ENCODE measurements around the gene PRPF8. TPM values are rescaled to one million over a fixed set of nuclear protein-coding genes. Genes with fewer than 3 reads are reported as not detected.
A peak's percentile ranks its signal among the peaks of the same experiment; 100 is the strongest.

The PRPF8 gene
- total and polyA plus RNA-seq, 10 of the 15 experiments (the other 5 are each of a cell fraction or from before 2014, with no cell fraction given): 77.2 to 337 (median 162) TPM

- TF ChIP-seq NFXL1 (IDR thresholded peaks at IDR 0.05; ENCODE audit: borderline replicate concordance) (no peak), NR2C1 (IDR thresholded peaks at IDR 0.05) (peak; percentile 19; the same call in 1 of the 2 replicates), SMAD5 (IDR thresholded peaks at IDR 0.05; ENCODE audit: low read depth) (0 out of 2 replicates have a peak, but pooled peaks have one; percentile 49), POLR2AphosphoS2 (IDR thresholded peaks at IDR 0.05; ENCODE audit: low read depth, low read length) (no peak; the same call in 1 of the 2 replicates), NBN (IDR thresholded peaks at IDR 0.05) (no peak; the same call in 1 of the 2 replicates), MYC (IDR thresholded peaks at IDR 0.05; ENCODE audit: insufficient read depth, insufficient read length, insufficient replicate concordance, low read length, severe bottlenecking) (peak; percentile 42), RAD51 (IDR thresholded peaks at IDR 0.05) (no peak), NFIC (IDR thresholded peaks at IDR 0.05; ENCODE audit: low read depth, low read length) (no peak), MEF2B (IDR thresholded peaks at IDR 0.05; ENCODE audit: partially characterized antibody, poor library complexity, severe bottlenecking) (no peak), CHD4 (IDR thresholded peaks at IDR 0.05) (no peak), SMARCA5 (IDR thresholded peaks at IDR 0.05) (peak; percentile 81), HDAC2 (IDR thresholded peaks at IDR 0.05) (no peak), PAX5 (IDR thresholded peaks at IDR 0.05; ENCODE audit: borderline replicate concordance, low read depth, low read length) (peak; percentile 35; the same call in 1 of the 2 replicates), CREB1 (IDR thresholded peaks at IDR 0.05; ENCODE audit: low read depth) (peak; percentile 98), EED (IDR thresholded peaks at IDR 0.05; ENCODE audit: low read depth) (no peak), IKZF2 (IDR thresholded peaks at IDR 0.05) (no peak), RBBP5 (conservative IDR thresholded peaks at IDR 0.05) (no peak), TBL1XR1 (IDR thresholded peaks at IDR 0.05; ENCODE audit: low read depth, low read length) (peak; percentile 51; the same call in 1 of the 2 replicates), GATAD2B (conservative IDR thresholded peaks at IDR 0.05; ENCODE audit: low read depth) (0 out of 2 replicates have a peak, but pooled peaks have one; percentile 21), ZBED1 (IDR thresholded peaks at IDR 0.05; ENCODE audit: borderline replicate concordance) (no peak), ZNF207 (IDR thresholded peaks at IDR 0.05; ENCODE audit: borderline replicate concordance) (peak; percentile 95), TCF3 (IDR thresholded peaks at IDR 0.05; ENCODE audit: borderline replicate concordance, insufficient read depth, low read depth, low read length) (0 out of 2 replicates have a peak, but pooled peaks have one; percentile 53), SUPT20H (IDR thresholded peaks at IDR 0.05; ENCODE audit: borderline replicate concordance, control insufficient read depth, low read depth, low read length) (no peak), RB1 (IDR thresholded peaks at IDR 0.05; ENCODE audit: borderline replicate concordance) (0 out of 2 replicates have a peak, but pooled peaks have one; percentile 42), PKNOX1 (IDR thresholded peaks at IDR 0.05) (peak; percentile 99), STAT1 (conservative IDR thresholded peaks at IDR 0.05) (no peak; the same call in 1 of the 2 replicates), RUNX3 (IDR thresholded peaks at IDR 0.05; ENCODE audit: low read length) (no peak)
- TF ChIP-seq, protein P1, sequence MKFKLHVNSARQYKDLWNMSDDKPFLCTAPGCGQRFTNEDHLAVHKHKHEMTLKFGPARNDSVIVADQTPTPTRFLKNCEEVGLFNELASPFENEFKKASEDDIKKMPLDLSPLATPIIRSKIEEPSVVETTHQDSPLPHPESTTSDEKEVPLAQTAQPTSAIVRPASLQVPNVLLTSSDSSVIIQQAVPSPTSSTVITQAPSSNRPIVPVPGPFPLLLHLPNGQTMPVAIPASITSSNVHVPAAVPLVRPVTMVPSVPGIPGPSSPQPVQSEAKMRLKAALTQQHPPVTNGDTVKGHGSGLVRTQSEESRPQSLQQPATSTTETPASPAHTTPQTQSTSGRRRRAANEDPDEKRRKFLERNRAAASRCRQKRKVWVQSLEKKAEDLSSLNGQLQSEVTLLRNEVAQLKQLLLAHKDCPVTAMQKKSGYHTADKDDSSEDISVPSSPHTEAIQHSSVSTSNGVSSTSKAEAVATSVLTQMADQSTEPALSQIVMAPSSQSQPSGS (IDR thresholded peaks at IDR 0.05; ENCODE audit: low read length): no peak
- TF ChIP-seq, protein P2, sequence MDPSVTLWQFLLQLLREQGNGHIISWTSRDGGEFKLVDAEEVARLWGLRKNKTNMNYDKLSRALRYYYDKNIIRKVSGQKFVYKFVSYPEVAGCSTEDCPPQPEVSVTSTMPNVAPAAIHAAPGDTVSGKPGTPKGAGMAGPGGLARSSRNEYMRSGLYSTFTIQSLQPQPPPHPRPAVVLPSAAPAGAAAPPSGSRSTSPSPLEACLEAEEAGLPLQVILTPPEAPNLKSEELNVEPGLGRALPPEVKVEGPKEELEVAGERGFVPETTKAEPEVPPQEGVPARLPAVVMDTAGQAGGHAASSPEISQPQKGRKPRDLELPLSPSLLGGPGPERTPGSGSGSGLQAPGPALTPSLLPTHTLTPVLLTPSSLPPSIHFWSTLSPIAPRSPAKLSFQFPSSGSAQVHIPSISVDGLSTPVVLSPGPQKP (IDR thresholded peaks at IDR 0.05; ENCODE audit: low read depth, low read length): peak; percentile 18
- TF ChIP-seq, protein P3, sequence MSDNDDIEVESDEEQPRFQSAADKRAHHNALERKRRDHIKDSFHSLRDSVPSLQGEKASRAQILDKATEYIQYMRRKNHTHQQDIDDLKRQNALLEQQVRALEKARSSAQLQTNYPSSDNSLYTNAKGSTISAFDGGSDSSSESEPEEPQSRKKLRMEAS (IDR thresholded peaks at IDR 0.05; ENCODE audit: low read depth, low read length): peak; percentile 55; the same call in 1 of the 2 replicates
Observed at GRCh38 chr17:1716076-1716911, 31.6 kb upstream of the PRPF8 start (continued).
